Measurements from ENCODE around the gene TTLL11. TPM values are rescaled to one million over a fixed set of nuclear protein-coding genes. Genes with fewer than 3 reads are reported as not detected.

TTLL11 gene
- total and polyA plus RNA-seq, 2 of the 8 experiments (the other 6 are each of a cell fraction or from before 2014, with no cell fraction given): 0.56 to 0.80 TPM

DNA sequence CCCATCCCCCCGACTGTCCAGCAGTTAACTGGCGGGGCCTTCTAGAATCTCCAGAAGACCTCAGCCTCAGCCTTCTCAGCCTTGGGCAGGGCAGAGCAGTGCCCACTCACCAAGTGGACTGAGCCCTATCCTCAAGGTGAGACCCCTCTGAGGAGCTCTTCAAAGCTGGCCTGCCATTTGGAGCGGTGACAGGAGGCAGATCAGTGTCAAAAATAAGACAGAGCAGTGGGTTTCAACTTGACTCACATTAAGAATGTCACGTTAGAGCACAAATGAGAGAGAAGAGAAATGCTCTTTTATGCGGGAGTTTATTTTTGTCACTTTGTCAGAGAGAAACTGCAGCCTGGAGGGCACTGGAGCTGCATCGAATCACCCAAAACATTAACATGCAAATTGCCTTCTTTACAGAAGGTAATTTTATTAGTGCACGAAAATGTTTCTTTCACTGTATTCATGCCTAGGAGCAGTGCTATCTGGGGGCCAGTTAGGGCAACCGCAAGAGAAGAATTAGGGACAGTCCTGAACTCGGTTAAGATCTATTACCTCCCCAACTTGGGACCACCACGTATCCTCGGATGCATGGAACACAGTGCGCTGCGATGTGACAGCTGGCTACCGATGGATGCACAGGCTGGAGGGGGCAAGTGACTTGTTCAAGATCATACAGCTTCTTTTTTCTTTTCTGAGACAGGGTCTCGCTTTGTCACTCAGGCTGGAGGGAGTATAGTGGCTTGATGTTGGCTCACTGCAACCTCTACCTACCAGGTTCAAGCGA, 253.2 kb downstream of the TTLL11 start (continued):
- TF ChIP-seq, protein P1, sequence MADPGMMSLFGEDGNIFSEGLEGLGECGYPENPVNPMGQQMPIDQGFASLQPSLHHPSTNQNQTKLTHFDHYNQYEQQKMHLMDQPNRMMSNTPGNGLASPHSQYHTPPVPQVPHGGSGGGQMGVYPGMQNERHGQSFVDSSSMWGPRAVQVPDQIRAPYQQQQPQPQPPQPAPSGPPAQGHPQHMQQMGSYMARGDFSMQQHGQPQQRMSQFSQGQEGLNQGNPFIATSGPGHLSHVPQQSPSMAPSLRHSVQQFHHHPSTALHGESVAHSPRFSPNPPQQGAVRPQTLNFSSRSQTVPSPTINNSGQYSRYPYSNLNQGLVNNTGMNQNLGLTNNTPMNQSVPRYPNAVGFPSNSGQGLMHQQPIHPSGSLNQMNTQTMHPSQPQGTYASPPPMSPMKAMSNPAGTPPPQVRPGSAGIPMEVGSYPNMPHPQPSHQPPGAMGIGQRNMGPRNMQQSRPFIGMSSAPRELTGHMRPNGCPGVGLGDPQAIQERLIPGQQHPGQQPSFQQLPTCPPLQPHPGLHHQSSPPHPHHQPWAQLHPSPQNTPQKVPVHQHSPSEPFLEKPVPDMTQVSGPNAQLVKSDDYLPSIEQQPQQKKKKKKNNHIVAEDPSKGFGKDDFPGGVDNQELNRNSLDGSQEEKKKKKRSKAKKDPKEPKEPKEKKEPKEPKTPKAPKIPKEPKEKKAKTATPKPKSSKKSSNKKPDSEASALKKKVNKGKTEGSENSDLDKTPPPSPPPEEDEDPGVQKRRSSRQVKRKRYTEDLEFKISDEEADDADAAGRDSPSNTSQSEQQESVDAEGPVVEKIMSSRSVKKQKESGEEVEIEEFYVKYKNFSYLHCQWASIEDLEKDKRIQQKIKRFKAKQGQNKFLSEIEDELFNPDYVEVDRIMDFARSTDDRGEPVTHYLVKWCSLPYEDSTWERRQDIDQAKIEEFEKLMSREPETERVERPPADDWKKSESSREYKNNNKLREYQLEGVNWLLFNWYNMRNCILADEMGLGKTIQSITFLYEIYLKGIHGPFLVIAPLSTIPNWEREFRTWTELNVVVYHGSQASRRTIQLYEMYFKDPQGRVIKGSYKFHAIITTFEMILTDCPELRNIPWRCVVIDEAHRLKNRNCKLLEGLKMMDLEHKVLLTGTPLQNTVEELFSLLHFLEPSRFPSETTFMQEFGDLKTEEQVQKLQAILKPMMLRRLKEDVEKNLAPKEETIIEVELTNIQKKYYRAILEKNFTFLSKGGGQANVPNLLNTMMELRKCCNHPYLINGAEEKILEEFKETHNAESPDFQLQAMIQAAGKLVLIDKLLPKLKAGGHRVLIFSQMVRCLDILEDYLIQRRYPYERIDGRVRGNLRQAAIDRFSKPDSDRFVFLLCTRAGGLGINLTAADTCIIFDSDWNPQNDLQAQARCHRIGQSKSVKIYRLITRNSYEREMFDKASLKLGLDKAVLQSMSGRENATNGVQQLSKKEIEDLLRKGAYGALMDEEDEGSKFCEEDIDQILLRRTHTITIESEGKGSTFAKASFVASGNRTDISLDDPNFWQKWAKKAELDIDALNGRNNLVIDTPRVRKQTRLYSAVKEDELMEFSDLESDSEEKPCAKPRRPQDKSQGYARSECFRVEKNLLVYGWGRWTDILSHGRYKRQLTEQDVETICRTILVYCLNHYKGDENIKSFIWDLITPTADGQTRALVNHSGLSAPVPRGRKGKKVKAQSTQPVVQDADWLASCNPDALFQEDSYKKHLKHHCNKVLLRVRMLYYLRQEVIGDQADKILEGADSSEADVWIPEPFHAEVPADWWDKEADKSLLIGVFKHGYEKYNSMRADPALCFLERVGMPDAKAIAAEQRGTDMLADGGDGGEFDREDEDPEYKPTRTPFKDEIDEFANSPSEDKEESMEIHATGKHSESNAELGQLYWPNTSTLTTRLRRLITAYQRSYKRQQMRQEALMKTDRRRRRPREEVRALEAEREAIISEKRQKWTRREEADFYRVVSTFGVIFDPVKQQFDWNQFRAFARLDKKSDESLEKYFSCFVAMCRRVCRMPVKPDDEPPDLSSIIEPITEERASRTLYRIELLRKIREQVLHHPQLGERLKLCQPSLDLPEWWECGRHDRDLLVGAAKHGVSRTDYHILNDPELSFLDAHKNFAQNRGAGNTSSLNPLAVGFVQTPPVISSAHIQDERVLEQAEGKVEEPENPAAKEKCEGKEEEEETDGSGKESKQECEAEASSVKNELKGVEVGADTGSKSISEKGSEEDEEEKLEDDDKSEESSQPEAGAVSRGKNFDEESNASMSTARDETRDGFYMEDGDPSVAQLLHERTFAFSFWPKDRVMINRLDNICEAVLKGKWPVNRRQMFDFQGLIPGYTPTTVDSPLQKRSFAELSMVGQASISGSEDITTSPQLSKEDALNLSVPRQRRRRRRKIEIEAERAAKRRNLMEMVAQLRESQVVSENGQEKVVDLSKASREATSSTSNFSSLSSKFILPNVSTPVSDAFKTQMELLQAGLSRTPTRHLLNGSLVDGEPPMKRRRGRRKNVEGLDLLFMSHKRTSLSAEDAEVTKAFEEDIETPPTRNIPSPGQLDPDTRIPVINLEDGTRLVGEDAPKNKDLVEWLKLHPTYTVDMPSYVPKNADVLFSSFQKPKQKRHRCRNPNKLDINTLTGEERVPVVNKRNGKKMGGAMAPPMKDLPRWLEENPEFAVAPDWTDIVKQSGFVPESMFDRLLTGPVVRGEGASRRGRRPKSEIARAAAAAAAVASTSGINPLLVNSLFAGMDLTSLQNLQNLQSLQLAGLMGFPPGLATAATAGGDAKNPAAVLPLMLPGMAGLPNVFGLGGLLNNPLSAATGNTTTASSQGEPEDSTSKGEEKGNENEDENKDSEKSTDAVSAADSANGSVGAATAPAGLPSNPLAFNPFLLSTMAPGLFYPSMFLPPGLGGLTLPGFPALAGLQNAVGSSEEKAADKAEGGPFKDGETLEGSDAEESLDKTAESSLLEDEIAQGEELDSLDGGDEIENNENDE (IDR thresholded peaks at IDR 0.05; ENCODE audit: insufficient replicate concordance, low read length): no peak

All from H1 (cell line).